Left ventricle myocardium inferior (tissue), 1 donor: ENCODE measurements around the gene PRDM2. TPM values are rescaled to one million over a fixed set of nuclear protein-coding genes. Genes with fewer than 3 reads are reported as not detected.
"Not testable (repeated sequence)": the region's sequence is repeated elsewhere in the genome, so short reads cannot be mapped to it uniquely, and the experiment has no call there.

Experiments
- DNase-seq: peaks from one replicate; pipeline ENCODE4 v3.0.0-alpha.2; 2020
- H3K27ac ChIP-seq: fragments of 200-600 bp; replicated peaks from 2 replicates; pipeline ENCODE4 v1.8.0; 2021
- H3K27me3 ChIP-seq: fragments of 200-600 bp; 2 replicates; pipeline ENCODE4 v1.8.0; 2021; ENCODE audit warnings: low read depth
- H3K36me3 ChIP-seq: fragments of 200-600 bp; 2 replicates; pipeline ENCODE4 v1.8.0; 2021
- H3K4me1 ChIP-seq: fragments of 200-600 bp; 2 replicates; pipeline ENCODE4 v1.8.0; 2021
- H3K4me3 ChIP-seq: fragments of 200-600 bp; 2 replicates; pipeline ENCODE4 v1.8.0; 2021; ENCODE audit warnings: mild to moderate bottlenecking, moderate library complexity
- H3K9me3 ChIP-seq: fragments of 200-600 bp; replicated peaks from 2 replicates; pipeline ENCODE4 v1.8.0; 2021
- CTCF ChIP-seq: fragments of 200-600 bp; IDR thresholded peaks from 2 replicates; pipeline ENCODE4 v1.8.0; 2021; ENCODE audit warnings: antibody characterized with exemption, mild to moderate bottlenecking, borderline replicate concordance
- intact Hi-C: fragments of 100-400 bp; cut with micrococcal nuclease; formaldehyde crosslinking; loops from one replicate; pipeline ENCODE4 v1.11.0; 2022
- total RNA-seq: library from RNA; stranded (reverse); fragmentation: NEBNext Ultra II Directional; extraction: Animal tissue kit (Norgen Biotek cat#: 25700); gene quantifications from one replicate; pipeline ENCODE4 v1.2.1, GENCODE V29; 2021
- donor health status: DM: no; HTN: yes; CAD: no; lungs with severe emphysema.

The PRDM2 gene
- total RNA-seq, 1 donor from 2014 or later, result 36.1 TPM

- Histone ChIP-seq H3K27ac (no peak overlapping the region), H3K27me3 (peaks cover 49% of the 10 kb centered on the region), H3K4me1 (no peaks in the 10 kb centered on the region), H3K4me3 (no peak overlapping the region), H3K36me3 (no peaks in the 10 kb centered on the region), H3K9me3 (no peaks in the 10 kb centered on the region)
- TF ChIP-seq CTCF, result no peak
- intact Hi-C loops, result no loop called here
- no peak for DNase-seq
Observed at GRCh38 chr1:13675151-13675651, 24.8 kb upstream of the PRDM2 start.

GRCh38 chr1:13677896-13678295 is 22.1 kb upstream of the PRDM2 start:
- no peak overlapping the region for H3K4me3 ChIP-seq
- no peaks in the 10 kb centered on the region for H3K36me3 ChIP-seq
- no peaks in the 10 kb centered on the region for H3K4me1 ChIP-seq
- no peaks in the 10 kb centered on the region for H3K9me3 ChIP-seq
- no peak for DNase-seq
- intact Hi-C loops, result no loop called here
- no peak for TF ChIP-seq CTCF
- peaks cover 72% of the 10 kb centered on the region for H3K27me3 ChIP-seq
- no peak overlapping the region for H3K27ac ChIP-seq

- intact Hi-C loops, result no loop called here
- TF ChIP-seq CTCF, result no peak
- DNase-seq, result no peak
- Histone ChIP-seq H3K27ac (no peak overlapping the region), H3K4me3 (no peak overlapping the region), H3K36me3 (no peaks in the 10 kb centered on the region), H3K4me1 (no peaks in the 10 kb centered on the region), H3K27me3 (peaks cover 68% of the 10 kb centered on the region), H3K9me3 (no peaks in the 10 kb centered on the region)
Observed at GRCh38 chr1:13679651-13680050, 20.3 kb upstream of the PRDM2 start.

GRCh38 chr1:13680609-13681008 is 19.4 kb upstream of the PRDM2 start:
- H3K4me3 ChIP-seq, H3K27ac ChIP-seq, DNase-seq, intact Hi-C loops, H3K4me1 ChIP-seq, H3K36me3 ChIP-seq, H3K9me3 ChIP-seq: not testable (repeated sequence)
- peaks cover 76% of the 10 kb centered on the region for H3K27me3 ChIP-seq

GRCh38 chr1:13681921-13682320 is 18.1 kb upstream of the PRDM2 start:
- DNase-seq, result no peak
- TF ChIP-seq CTCF, result no peak
- H3K9me3 ChIP-seq, result no peaks in the 10 kb centered on the region
- H3K36me3 ChIP-seq, result no peaks in the 10 kb centered on the region
- H3K4me3 ChIP-seq, result no peak overlapping the region
- intact Hi-C loops, result no loop called here
- peaks cover 67% of the 10 kb centered on the region for H3K27me3 ChIP-seq
- H3K27ac ChIP-seq, result no peak overlapping the region
- H3K4me1 ChIP-seq, result no peaks in the 10 kb centered on the region

GRCh38 chr1:13682444-13682843 is 17.5 kb upstream of the PRDM2 start:
- H3K4me3 ChIP-seq, result no peak overlapping the region
- no peak for TF ChIP-seq CTCF
- H3K27me3 ChIP-seq, result peaks cover 65% of the 10 kb centered on the region
- H3K36me3 ChIP-seq, result no peaks in the 10 kb centered on the region
- no peaks in the 10 kb centered on the region for H3K4me1 ChIP-seq
- H3K27ac ChIP-seq, result no peak overlapping the region
- intact Hi-C loops, result no loop called here
- DNase-seq, result no peak
- H3K9me3 ChIP-seq, result no peaks in the 10 kb centered on the region
